Measurements from ENCODE around the gene CCDC149. TPM values are rescaled to one million over a fixed set of nuclear protein-coding genes. Genes with fewer than 3 reads are reported as not detected.

CCDC149 gene
- total and polyA plus RNA-seq, 2 of the 4 experiments (the other 2 are of a cell fraction) = 6.7 to 7.0 TPM

DNA sequence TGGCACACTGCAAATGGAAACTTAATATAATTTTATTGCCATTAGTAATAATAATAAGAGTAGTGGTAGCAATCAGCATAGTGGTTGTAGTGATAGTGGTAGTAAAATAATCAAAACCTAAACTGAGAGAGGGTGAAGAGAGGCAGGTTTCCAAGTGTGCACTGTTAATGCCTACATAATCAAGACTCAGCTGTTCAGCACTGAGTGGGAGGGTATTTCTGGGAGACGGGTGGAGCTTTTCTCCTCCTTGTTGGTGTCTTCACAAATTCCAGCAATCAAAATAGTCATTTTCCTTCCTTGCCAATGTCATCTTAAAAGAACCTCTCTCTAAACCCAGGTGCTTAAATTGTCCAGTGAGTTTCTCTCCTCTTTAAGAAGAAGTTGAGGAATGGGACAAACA lies 18.6 kb downstream of the CCDC149 start:
- in situ Hi-C loops (cut with MboI; ENCODE audit: low sequenced_read_pairs) = no loop called here
- dilution Hi-C loops (cut with HindIII; ENCODE audit: low sequenced_read_pairs, unreplicated experiment) = no loop called here
- H3K79me1 ChIP-seq (ENCODE audit: low read depth in 1 of 2, low read length in 2 of 2) = peaks cover 0 to 2% of the 10 kb centered on the region in 2 experiments; a peak in 1 of 4 replicates

More for the DNA sequence above, 18.6 kb downstream of the CCDC149 start:
- no peak overlapping the region for H4K91ac ChIP-seq (ENCODE audit: insufficient read depth, low read depth, low read length)
- no peak overlapping the region for H2AFZ ChIP-seq (replicated peaks; ENCODE audit: low read length, poor library complexity)
- no peak overlapping the region for H3K18ac ChIP-seq (ENCODE audit: low read depth, low read length)
- no peak overlapping the region for H2AK5ac ChIP-seq (ENCODE audit: low read depth, low read length)
- no peak overlapping the region for H3K23ac ChIP-seq (ENCODE audit: low read depth, low read length)
- no peak for DNase-seq
- intact Hi-C loops (cut with micrococcal nuclease) = no loop called here
- H3K56ac ChIP-seq (ENCODE audit: extremely low read depth, insufficient read depth, low read length) = no peak overlapping the region
- no peak overlapping the region for H3K14ac ChIP-seq (replicated peaks; ENCODE audit: low read depth, low read length)
- H2BK5ac ChIP-seq (ENCODE audit: low read depth, low read length, poor library complexity, severe bottlenecking) = no peak overlapping the region
- no peak overlapping the region for H2BK120ac ChIP-seq (ENCODE audit: low read depth, low read length)
- H4K20me1 ChIP-seq (ENCODE audit: insufficient read depth, low read length) = no peaks in the 10 kb centered on the region
- H4K8ac ChIP-seq (ENCODE audit: low read depth in 2 of 2, low read length in 2 of 2) = no peak overlapping the region
- H3K9me1 ChIP-seq (ENCODE audit: insufficient read depth, low read length) = peaks cover 5% of the 10 kb centered on the region; the same call in 1 of the 2 replicates
- ATAC-seq (ENCODE audit: low read depth) = no peak
- H3K27ac ChIP-seq (ENCODE audit: insufficient read depth, low read length) = no peak overlapping the region
- BruUV-seq (replicated peaks) = no TSS peak
- CTCF ChIA-PET = no interaction called here
- no peak overlapping the region for H3K4me3 ChIP-seq (ENCODE audit: insufficient read depth, low read depth, low read length)
- H3K4me2 ChIP-seq (ENCODE audit: low read depth, low read length) = no peak overlapping the region
- no peaks in the 10 kb centered on the region for H3K9me3 ChIP-seq (ENCODE audit: control insufficient read depth, insufficient read depth, low read length)
- no peak overlapping the region for H4K5ac ChIP-seq (ENCODE audit: low read depth, low read length)
- H3K27me3 ChIP-seq (ENCODE audit: control insufficient read depth, insufficient read depth, low read length) = no peaks in the 10 kb centered on the region
- H2BK15ac ChIP-seq (ENCODE audit: low read depth, low read length) = no peak overlapping the region
- POLR2A ChIA-PET (ENCODE audit: unreplicated experiment) = no interaction called here
- H3K9ac ChIP-seq (ENCODE audit: low read depth, low read length) = no peak overlapping the region
- no peak overlapping the region for H2AK9ac ChIP-seq (replicated peaks; ENCODE audit: low read depth, low read length, poor library complexity)
- WGBS, 2 experiments (ENCODE audit: extremely low coverage in 2 of 2, insufficient read length in 1 of 2) = no CpG with 5 or more reads among the region's 1 CpG
- H3K4ac ChIP-seq (ENCODE audit: low read depth, low read length) = no peak overlapping the region
- TF ChIP-seq, protein P1, sequence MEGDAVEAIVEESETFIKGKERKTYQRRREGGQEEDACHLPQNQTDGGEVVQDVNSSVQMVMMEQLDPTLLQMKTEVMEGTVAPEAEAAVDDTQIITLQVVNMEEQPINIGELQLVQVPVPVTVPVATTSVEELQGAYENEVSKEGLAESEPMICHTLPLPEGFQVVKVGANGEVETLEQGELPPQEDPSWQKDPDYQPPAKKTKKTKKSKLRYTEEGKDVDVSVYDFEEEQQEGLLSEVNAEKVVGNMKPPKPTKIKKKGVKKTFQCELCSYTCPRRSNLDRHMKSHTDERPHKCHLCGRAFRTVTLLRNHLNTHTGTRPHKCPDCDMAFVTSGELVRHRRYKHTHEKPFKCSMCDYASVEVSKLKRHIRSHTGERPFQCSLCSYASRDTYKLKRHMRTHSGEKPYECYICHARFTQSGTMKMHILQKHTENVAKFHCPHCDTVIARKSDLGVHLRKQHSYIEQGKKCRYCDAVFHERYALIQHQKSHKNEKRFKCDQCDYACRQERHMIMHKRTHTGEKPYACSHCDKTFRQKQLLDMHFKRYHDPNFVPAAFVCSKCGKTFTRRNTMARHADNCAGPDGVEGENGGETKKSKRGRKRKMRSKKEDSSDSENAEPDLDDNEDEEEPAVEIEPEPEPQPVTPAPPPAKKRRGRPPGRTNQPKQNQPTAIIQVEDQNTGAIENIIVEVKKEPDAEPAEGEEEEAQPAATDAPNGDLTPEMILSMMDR (conservative IDR thresholded peaks at IDR 0.05; ENCODE audit: low read depth, low read length) = no peak
- no peak for TF ChIP-seq CEBPB (IDR thresholded peaks at IDR 0.05; ENCODE audit: low read depth, low read length)
- TF ChIP-seq MXI1 (IDR thresholded peaks at IDR 0.05; ENCODE audit: borderline replicate concordance, low read depth, low read length) = no peak
- TF ChIP-seq MAFK (IDR thresholded peaks at IDR 0.05; ENCODE audit: low read depth, low read length) = no peak
- TF ChIP-seq, protein P2, sequence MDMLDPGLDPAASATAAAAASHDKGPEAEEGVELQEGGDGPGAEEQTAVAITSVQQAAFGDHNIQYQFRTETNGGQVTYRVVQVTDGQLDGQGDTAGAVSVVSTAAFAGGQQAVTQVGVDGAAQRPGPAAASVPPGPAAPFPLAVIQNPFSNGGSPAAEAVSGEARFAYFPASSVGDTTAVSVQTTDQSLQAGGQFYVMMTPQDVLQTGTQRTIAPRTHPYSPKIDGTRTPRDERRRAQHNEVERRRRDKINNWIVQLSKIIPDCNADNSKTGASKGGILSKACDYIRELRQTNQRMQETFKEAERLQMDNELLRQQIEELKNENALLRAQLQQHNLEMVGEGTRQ (IDR thresholded peaks at IDR 0.05; ENCODE audit: low read depth, low read length) = no peak
- no peak for TF ChIP-seq CHD1 (IDR thresholded peaks at IDR 0.05; ENCODE audit: low read depth, low read length)
- TF ChIP-seq RAD21 (IDR thresholded peaks at IDR 0.05; ENCODE audit: low read length) = no peak
- TF ChIP-seq FOS (IDR thresholded peaks at IDR 0.05; ENCODE audit: low read depth, low read length) = no peak
- TF ChIP-seq, protein P3, sequence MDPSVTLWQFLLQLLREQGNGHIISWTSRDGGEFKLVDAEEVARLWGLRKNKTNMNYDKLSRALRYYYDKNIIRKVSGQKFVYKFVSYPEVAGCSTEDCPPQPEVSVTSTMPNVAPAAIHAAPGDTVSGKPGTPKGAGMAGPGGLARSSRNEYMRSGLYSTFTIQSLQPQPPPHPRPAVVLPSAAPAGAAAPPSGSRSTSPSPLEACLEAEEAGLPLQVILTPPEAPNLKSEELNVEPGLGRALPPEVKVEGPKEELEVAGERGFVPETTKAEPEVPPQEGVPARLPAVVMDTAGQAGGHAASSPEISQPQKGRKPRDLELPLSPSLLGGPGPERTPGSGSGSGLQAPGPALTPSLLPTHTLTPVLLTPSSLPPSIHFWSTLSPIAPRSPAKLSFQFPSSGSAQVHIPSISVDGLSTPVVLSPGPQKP (IDR thresholded peaks at IDR 0.05; ENCODE audit: borderline replicate concordance, low read depth, low read length) = no peak
- no peak for TF ChIP-seq RFX5 (IDR thresholded peaks at IDR 0.05; ENCODE audit: low read depth, low read length)
- no peak for TF ChIP-seq MAZ (IDR thresholded peaks at IDR 0.05; ENCODE audit: borderline replicate concordance, low read depth, low read length)
- TF ChIP-seq SMC3 (IDR thresholded peaks at IDR 0.05; ENCODE audit: low read depth, low read length) = no peak
- TF ChIP-seq RCOR1 (IDR thresholded peaks at IDR 0.05; ENCODE audit: insufficient replicate concordance, low read length) = no peak
- TF ChIP-seq NFE2L2 (IDR thresholded peaks at IDR 0.05; ENCODE audit: low read depth, low read length) = no peak
- no peak for TF ChIP-seq POLR2A (IDR thresholded peaks at IDR 0.05; ENCODE audit: low read depth, low read length)
- no peak overlapping the region for H2BK20ac ChIP-seq (ENCODE audit: low read depth, low read length)
- peaks cover 4% of the 10 kb centered on the region for H3K4me1 ChIP-seq (ENCODE audit: control insufficient read depth, insufficient read depth, low read length)
- H3K36me3 ChIP-seq (ENCODE audit: control insufficient read depth, insufficient read depth, low read length) = no peaks in the 10 kb centered on the region

Data from IMR-90 (cell line).